ENCODE measurements around the gene GFI1. TPM values are rescaled to one million over a fixed set of nuclear protein-coding genes. Genes with fewer than 3 reads are reported as not detected.
A peak's percentile ranks its signal among the peaks of the same experiment; 100 is the strongest.

The GFI1 gene
- total RNA-seq, 1 experiment from 2014 or later = 0.84 TPM

- Histone ChIP-seq H3K4me2 (ENCODE audit: low read length) (no peak overlapping the region), H3K79me2 (ENCODE audit: low read length) (no peaks in the 10 kb centered on the region), H4K20me1 (ENCODE audit: low read length) (no peaks in the 10 kb centered on the region), H3K36me3 (ENCODE audit: low read depth, low read length) (no peaks in the 10 kb centered on the region), H3K9me2 (replicated peaks; ENCODE audit: low read length) (no peaks in the 10 kb centered on the region), H3K9ac (ENCODE audit: low read length) (no peak overlapping the region), H3F3A (ENCODE audit: low read length, unreplicated experiment) (no peaks in the 10 kb centered on the region), H3K27me3 (ENCODE audit: low read length) (no peaks in the 10 kb centered on the region), H3K4me1 (ENCODE audit: insufficient read depth, low read length) (0 out of 2 replicates have a peak, but pooled peaks cover 7% of the 10 kb centered on the region), H3K27ac (ENCODE audit: low read length) (no peak overlapping the region), H3K4me3 (ENCODE audit: low read length) (no peak overlapping the region), H3K9me3 (ENCODE audit: low read length) (no peaks in the 10 kb centered on the region), H2AFZ (ENCODE audit: low read length) (no peak overlapping the region)
- DNase-seq (no peak), ATAC-seq (no peak)
- ChIA-PET CTCF (no interaction called here), POLR2A (ENCODE audit: unreplicated experiment) (no interaction called here)
- no TSS peak for BruUV-seq (replicated peaks)
- TF ChIP-seq CTCF (conservative IDR thresholded peaks at IDR 0.05; ENCODE audit: low read depth, low read length) (no peak), EZH2 (IDR thresholded peaks at IDR 0.05; ENCODE audit: low read length, unreplicated experiment) (no peak), EZH2phosphoT487 (IDR thresholded peaks at IDR 0.05; ENCODE audit: borderline replicate concordance, low read length) (no peak)
- intact Hi-C loops (cut with micrococcal nuclease) = no loop called here
These were observed 38.7 kb downstream of the GFI1 start for GRCh38 chr1:92447976-92448375.

- POLR2A ChIA-PET (ENCODE audit: unreplicated experiment) = no interaction called here
These were observed 39.6 kb downstream of the GFI1 start for GRCh38 chr1:92447033-92447681.

More at GRCh38 chr1:92447033-92447681, 39.6 kb downstream of the GFI1 start:
- peak; percentile 23 for DNase-seq
- H3K79me2 ChIP-seq (ENCODE audit: low read length) = no peaks in the 10 kb centered on the region
- intact Hi-C loops (cut with micrococcal nuclease) = no loop called here
- no peak for TF ChIP-seq CTCF (conservative IDR thresholded peaks at IDR 0.05; ENCODE audit: low read depth, low read length)
- TF ChIP-seq EZH2 (IDR thresholded peaks at IDR 0.05; ENCODE audit: low read length, unreplicated experiment) = no peak
- no peak for TF ChIP-seq EZH2phosphoT487 (IDR thresholded peaks at IDR 0.05; ENCODE audit: borderline replicate concordance, low read length)
- no TSS peak for BruUV-seq (replicated peaks)
- H3K9me3 ChIP-seq (ENCODE audit: low read length) = no peaks in the 10 kb centered on the region
- no peaks in the 10 kb centered on the region for H3K27me3 ChIP-seq (ENCODE audit: low read length)
- CTCF ChIA-PET = interaction anchor here (0.6 kb wide), 1 partner anchor 418 kb away, joined by 3 read pairs; no protein-coding TSS in a partner anchor
- no peaks in the 10 kb centered on the region for H3K36me3 ChIP-seq (ENCODE audit: low read depth, low read length)
- H3K4me3 ChIP-seq (ENCODE audit: low read length) = no peak overlapping the region
- ATAC-seq = no peak
- H3K4me2 ChIP-seq (ENCODE audit: low read length) = no peak overlapping the region
- H3K9me2 ChIP-seq (replicated peaks; ENCODE audit: low read length) = no peaks in the 10 kb centered on the region
- H4K20me1 ChIP-seq (ENCODE audit: low read length) = no peaks in the 10 kb centered on the region
- H3K9ac ChIP-seq (ENCODE audit: low read length) = no peak overlapping the region
- H3K27ac ChIP-seq (ENCODE audit: low read length) = no peak overlapping the region
- H2AFZ ChIP-seq (ENCODE audit: low read length) = no peak overlapping the region
- 0 out of 2 replicates have a peak, but pooled peaks cover 7% of the 10 kb centered on the region for H3K4me1 ChIP-seq (ENCODE audit: insufficient read depth, low read length)
- H3F3A ChIP-seq (ENCODE audit: low read length, unreplicated experiment) = no peaks in the 10 kb centered on the region
